GM21381 (cell line): Measurements from ENCODE around the gene SLC39A11.

Experiments
- ATAC-seq: cut with Tn5 transposase; IDR thresholded peaks from one replicate; pipeline ENCODE4 v1.9.1; 2021; ENCODE audit warnings: mild to moderate bottlenecking, moderate library complexity; ENCODE audit not compliant: unreplicated experiment

The SLC39A11 gene

DNA sequence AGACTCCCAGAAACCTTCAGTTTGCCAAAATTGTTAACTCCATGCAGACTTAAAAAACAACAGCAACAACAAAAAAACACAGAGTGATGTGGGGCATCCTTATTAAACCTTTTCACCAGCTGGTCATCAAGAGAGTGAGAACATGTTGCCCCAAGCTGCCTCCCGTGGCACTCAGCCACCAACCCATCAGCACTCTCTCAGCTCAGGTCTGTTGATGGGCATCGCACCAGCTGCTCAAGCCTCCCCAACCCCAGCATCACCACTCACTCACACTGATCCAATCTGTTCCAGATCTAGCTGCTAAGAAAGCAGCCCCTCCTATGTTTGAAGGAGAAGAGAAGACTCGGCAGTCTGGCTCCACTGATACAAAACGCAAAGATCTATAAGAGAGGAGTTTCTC, 46.8 kb downstream of the SLC39A11 start:
- no peak for ATAC-seq

DNA sequence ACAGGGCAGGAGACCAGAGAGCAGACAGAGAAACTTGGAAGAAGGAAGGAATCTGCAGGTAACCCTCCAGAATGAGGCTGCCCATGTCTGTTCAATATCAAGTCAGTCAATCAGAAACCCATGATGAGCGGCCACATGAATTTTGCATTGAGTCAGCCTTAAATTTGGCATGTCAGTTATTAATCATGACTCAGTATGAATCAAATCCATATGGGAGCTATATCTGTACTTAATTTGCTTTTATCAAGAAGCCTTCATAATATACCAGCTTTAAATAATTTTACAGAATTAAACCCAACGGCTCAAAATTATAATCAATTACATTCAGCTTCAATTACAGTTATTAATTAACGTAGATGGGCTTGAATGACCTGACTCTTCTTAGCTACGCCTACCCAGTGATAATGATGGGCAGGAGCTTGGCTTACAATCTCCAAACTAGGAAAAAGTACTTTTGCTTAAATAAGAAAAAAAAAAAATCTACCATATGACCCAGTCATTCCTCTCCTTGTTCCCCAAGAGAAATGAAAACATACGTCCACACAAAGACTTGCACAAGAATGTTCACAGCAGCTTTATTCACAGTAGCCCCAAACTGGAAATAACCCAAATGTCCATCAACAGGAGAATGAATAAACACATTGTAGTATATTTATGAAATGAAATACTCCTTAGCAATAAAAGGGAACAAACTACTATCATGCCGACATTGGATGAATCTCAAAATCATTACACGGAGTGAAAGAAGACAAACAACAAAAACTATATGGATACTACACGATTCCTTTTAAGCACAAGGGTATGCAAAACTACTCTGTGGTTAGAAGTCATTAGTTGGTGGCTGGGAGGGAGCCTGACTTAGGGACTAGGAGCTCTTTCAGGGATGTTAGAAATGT, 48.6 kb downstream of the SLC39A11 start:
- ATAC-seq, result no peak

DNA sequence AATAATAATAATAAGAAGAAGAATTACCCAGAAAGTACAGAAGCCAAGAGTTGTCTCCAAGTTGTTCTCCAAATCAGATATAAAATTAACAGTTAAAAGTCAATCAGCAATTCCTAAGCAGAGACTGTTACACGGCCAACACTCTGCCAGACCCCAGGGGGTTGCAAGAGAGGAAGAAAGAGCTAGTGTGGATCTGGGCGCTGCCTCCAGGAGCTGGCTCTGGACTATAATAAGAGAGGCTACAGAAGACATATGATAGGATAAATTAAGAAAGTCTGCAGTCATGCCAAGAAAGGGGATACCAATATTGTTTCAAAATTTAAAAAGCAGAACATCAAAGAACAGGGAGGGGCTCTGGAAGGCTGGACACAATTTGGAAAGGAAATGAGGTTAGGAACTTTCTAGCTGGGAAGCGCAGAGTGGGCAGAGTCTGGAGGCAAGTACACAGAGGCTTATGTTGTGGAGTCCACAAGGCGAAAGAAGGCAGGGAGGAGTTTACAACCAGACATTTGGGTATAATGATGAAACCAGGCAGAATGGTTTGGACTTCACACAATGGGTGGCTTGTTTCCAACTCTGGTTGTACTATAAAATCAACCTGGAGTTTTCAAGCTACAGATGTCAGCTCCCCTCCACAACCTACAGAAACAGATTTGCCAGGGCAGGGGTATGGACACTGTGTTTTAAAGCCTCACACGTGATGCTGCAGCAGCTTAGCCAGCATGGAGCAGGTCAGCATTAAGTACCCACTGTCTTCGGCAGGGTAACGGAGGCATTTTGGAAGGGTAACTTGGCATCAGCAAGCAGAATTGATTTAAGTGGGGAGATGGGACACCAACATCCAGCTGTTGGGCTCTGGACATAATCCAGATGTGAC, 49.4 kb downstream of the SLC39A11 start:
- no peak for ATAC-seq

DNA sequence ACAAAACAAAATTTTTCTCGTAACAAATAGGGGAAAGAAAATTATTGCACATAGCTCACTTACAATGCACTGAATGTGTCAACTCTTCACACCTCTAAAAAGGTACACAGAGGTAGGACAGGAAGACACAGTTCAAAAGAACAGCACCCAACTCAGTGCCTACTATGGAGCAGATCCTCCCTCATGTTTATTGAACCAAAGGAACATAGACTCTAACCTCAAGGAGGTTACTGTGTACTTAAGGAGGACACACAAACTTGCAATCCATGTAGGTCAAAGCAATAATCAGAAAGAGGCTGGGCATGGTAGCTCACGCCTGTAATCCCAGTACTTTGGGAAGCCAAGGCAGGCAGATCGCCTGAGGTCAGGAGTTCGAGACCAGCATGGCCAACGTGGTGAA, 50.3 kb downstream of the SLC39A11 start:
- ATAC-seq, result no peak

DNA sequence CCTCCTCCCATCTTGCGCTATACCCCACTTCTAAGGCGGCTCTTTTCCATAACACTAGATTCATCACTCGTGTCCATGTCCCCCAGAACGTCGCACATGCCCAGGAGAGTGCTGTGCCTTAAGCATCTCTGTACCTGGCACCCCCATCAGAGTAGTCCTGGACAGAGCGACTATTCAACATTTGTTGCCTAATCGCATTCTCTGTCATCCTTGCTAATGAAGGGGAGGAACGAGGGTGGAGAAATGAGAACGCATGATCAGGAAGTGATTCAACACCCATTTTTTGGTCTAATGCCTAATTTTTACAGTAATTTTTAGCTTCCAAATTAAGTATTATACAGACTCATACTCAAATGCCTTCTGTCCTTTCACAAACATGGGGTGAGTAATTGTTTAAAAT, 53.2 kb downstream of the SLC39A11 start:
- ATAC-seq, result no peak

DNA sequence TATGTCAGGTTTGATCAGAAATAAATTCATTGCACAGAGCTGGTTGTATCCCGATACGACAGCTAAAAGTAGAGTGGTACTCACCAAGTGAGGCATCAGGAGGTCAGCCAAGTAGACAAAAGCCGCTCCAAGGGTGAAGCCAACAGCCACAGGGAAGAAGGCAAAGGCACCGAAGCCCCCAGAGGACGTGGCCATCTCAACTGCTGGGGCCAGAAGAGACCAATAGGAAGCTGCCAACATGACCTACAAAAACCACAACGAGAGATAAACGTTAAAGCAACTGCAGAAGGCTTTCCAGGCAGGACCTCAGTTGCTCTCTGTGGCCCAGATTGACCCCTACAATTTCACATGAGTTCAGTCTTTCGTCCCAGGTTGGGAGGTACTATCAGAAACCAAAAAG, 61.0 kb downstream of the SLC39A11 start:
- ATAC-seq, result no peak

DNA sequence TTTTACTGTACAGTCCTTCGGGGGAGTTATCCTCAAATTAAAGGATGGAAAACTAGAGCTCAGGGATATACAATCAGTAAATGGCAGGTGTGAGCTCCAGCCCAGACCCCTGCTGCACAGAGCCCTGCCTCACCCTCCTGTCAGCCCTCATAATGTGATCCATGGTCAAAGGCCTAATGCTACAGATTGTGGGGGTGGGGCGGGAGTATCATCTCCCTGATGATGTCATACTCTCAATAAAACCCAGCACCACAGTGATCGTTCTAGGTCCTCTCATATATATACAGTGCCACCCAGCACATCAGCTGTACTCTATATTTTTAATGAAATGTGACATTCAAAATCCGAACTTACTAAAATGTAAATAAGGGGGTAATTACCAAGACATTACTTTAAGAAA, 61.5 kb downstream of the SLC39A11 start:
- ATAC-seq, result no peak

DNA sequence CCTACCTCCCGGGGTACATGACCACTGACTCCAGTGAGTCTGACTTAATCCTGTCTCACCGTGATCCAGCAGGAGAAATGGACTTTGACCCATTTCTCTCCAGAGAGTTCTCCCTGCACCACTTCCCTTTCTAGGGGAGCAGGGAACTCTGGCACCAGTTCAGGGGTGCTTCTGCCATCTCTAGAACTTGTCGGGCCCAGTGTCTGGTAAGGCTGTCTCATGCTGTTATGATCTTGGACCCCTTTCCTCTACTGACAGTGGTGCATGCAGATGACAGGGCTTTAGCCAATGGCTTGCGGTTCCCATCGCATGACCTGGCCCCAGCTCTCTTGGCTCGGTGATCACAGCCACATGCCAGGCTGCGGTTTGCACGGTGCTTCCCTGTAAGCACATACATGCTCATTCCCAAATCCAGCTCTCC, 62.0 kb downstream of the SLC39A11 start:
- no peak for ATAC-seq

DNA sequence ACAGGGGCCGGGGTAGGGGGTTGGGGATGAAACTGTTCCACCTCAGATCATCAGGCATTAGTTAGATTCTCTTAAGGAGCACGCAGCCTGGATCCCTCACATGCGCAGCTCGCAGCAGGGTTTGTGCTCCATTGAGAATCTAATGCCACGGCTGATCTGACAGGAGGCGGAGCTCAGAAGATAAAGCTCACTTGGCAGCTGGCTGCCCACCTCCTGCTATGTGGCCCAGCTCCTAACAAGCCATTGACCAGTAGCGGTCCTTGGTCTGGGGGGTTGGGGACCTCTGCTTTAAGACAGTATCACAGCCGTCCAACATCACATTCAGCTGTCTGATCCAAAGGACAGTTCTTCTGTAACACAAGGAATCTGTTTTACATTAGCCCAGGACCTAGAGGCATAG, 62.5 kb downstream of the SLC39A11 start:
- no peak for ATAC-seq

DNA sequence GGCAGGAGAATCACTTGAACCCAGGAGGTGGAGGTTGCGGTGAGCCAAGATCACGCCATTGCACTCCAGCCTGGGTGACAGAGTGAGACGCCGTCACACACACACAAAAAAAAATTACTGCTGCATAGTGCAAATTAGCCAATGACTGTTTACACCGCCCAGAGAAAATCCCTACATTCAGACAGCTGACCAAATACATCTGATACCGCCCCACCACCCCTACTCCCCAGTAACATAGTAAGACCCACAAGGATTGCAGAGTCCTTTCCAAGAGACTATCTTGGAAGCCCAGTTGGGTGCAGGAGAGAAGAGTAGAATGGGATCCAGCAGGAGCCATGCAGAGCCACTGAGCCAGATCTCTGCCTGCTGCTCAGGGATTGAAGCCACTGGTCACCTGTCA, 63.5 kb downstream of the SLC39A11 start:
- no peak for ATAC-seq

DNA sequence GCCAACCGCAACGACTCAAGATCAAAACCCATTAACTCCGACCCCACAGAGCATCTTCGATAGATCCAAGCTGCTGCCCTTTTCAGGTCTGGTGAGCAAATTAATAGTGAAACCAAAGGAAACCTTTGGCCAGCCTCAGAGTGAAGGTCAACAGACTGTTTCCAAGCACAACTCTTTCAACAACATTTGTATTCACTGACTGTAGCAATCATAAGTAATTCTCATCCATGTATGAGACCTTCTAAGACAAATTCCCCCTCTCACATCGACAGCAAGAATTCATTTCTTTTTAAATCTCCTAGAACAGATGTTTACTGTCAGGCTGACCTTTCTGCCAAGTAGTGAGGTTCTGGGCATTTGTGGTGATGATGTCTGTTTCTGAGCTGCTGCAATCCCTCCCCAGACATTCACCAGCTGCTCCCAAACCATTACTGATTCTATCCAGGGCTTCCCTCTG, 64.2 kb downstream of the SLC39A11 start:
- ATAC-seq, result no peak

DNA sequence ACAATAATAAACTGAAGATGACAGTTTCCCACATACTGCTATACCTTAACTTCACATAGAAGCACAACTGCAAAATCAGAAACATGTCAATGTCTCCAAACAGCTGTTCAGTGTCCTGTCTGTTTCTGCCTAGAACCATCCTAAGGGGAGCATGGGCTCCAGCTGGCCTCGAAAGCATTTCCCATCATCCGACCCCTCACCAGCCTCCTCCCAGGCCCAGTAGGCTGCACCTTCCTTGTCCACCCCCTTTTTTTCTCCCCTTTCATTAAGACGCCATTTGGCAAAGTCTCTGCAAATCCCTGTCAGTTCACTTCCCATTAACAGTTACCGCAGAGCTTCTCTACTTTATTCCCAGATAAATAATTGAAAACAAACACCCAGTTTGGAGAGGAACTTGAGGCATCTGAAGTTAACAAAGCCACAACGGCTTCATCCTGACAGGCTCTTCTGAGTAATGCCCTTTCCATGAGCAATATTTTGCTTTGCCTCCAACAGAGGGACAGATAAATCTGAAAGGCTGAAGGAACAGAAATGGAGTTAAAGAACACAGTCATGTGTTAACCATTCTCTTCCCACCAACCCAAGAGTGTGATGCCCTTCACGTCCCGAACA, 65.3 kb downstream of the SLC39A11 start:
- ATAC-seq, result no peak

DNA sequence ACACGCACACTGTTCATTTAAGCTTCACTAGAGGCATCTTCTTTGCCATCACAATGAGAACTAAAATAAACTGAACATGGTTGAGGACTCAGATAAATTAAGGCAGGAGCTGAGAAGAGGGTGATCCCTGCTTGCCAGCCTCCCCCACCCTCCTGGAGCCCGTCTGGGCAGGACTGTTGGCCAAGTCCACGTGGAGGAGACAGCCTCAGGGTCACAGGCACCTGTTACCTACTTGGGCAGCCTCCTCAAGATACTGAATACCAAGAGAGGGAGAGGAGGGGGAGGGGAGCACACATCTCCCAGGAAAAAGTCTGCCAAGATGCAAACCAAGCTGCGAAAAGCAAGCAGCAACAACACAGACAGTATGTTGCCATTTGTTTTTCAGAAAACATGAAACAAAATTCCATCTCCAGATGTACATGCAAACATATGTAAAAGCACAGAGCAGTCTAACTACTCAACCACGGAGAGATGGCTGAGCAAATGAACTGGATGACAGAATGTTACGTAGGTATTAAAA, 67.4 kb downstream of the SLC39A11 start:
- ATAC-seq, result no peak

DNA sequence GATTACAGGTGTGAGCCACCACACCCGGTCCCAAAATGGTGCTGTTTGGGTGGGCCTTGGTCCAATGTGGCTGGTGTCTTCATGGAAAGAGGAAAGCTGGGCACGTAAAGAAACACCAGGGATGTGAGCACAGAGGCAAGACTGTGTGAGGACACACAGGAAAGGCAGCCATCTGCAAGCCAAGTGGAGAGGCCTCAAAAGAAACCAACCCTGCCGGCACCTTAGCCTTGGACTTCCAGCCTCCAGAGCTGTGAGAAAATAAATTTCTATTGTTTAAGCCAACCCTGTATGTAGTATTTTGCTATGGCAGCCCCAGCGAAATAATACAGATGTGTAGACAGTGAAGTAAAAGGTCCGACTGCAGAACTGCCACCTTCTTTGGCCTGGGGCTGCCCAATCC, 68.7 kb downstream of the SLC39A11 start:
- no peak for ATAC-seq

DNA sequence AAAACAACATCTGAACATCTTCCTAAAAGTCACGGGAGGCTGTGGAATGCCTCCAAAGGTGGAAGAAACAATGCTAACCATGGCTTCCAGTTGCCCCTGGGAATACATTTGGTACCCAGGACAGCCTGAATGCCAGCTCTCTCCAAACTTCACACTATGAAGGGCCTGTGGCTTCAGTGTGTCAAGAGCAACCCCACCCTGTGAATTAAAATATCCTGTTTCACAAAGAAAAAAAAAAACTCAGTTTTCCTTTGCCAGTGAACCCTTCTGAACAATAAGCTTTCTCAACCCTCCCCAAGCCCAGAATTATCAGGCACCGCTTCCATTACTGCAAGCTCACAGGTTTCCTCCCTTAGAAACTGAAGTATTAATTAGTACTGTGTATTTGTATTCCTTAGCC, 69.8 kb downstream of the SLC39A11 start:
- ATAC-seq, result no peak

DNA sequence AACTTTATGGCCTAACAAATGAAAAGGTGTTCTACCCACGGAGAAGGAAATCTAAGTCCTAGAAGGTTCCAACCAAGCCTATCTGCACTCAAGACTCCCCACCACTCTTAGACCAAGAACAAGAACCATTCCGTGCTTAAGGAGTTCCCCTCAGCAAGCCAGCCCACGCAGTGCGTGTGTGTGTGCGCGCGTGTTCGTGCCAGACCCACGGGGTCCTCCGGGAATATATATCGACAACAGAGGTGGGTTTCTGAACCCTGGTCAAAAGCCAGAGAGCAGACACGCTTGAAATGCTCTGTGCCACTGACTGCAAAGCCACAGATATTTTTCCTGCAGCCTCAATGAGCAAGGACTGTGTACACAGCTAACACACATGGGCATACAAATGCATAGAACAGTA, 70.7 kb downstream of the SLC39A11 start:
- ATAC-seq, result no peak

DNA sequence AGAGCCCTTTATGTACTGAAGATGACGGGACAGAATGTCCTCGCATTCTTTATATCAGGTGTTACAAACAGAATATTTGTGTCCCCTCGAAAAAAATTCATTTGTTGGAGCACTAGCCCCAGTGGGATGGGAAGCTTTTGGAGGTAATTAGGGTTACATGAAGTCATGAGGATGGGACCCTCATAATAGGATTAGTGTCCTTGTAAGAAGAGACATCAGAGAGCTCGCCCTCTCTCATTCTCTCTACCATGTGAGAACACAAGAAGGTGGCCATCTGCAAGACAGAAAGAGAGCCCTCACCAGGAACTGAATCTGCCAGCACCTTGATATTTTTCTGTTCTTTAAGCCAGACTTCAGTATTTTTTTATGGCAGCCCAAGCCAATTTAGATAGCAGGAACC, 72.4 kb downstream of the SLC39A11 start:
- no peak for ATAC-seq

DNA sequence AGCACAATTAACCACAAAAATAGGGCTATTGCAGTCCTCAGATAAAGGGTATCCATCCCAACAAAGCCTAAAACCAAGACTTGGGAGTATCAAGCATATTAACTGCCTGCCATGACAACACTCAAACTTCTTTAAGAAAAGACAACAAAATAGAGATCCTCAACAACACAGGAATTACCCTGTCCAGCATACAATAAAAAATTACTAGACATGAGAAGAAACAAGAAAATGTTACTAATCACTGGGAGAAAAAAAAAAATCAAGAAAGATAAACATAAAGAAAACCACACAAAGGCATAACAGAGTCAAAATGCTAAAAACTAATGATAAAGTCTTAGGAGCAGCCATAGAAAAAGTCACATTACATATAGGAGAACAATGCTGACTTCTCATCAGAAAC, 73.9 kb downstream of the SLC39A11 start:
- no peak for ATAC-seq

DNA sequence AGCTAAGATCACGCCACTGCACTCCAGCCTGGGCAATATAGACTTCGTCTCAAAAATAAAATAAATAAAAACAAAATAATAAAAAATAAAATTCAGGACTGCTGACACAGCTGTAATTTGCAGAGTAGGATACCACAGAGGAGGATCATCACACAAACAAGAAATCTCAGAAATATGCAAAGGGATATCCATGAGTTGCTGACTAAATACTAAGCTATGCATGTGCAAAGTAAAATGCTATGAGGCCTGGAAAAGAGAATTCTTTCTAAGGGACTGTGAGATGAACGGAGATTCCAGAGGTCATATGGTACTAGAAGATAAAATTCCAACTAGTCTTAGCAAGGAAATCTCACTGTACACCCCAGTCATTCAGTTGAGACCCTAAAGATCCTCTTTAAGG, 74.8 kb downstream of the SLC39A11 start:
- ATAC-seq, result no peak

DNA sequence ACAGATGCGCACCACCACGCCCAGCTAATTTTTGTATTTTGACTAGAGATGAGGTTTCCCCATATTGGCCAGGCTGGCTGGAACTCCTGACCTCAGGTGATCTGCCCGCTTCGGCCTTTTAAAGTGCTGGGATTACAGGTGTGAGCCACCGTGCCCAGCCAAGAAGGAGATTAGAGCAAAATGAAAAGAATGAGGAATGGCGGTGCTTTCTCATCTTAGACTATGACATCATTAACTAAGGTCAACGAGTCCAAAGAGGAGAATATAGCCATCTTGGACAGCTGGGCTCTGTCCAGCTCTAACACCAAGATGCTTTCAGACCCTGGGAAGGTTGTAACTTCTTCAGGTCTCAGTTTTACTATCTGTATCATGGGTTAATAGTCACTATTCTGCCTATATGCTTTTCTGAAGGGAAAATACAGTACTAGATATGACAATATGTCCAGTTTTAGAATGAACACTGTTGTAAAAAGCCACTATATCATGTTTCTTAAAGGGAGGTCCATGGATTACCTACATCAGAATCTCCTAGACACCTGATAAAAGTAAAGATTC, 76.7 kb downstream of the SLC39A11 start:
- ATAC-seq, result no peak
